Tongue (tissue), 2 donors: ENCODE measurements around the gene TMEM89. TPM values are rescaled to one million over a fixed set of nuclear protein-coding genes. Genes with fewer than 3 reads are reported as not detected.

ENCODE experiments used
- DNase-seq: peaks from one replicate; pipeline ENCODE4 v3.0.0-alpha.2; 2015
- total RNA-seq: library from RNA; depleted of rRNA; stranded (reverse); fragments of >200 nt; gene quantifications from one replicate; pipeline ENCODE4 v1.2.3, GENCODE V29; 2014

The TMEM89 gene
- total RNA-seq, 1 donor from 2014 or later = not detected

GRCh38 chr3:48641396-48641795, 19.8 kb upstream of the TMEM89 start:
- no peak for DNase-seq

- no peak for DNase-seq
Observed at GRCh38 chr3:48639944-48640606, 18.5 kb upstream of the TMEM89 start.

- no peak for DNase-seq
Observed at GRCh38 chr3:48637305-48637704, 15.7 kb upstream of the TMEM89 start.

- peak; percentile 45 for DNase-seq
Observed at GRCh38 chr3:48636149-48636655, 14.6 kb upstream of the TMEM89 start.

GRCh38 chr3:48635222-48636021, 13.9 kb upstream of the TMEM89 start, which contains the start of gene SLC26A6:
Gene SLC26A6, minus strand, starts transcription at chr3:48635461. Its CDS starts 68 bp downstream, at chr3:48635393.
- DNase-seq = peak; percentile 98

GRCh38 chr3:48634661-48635221, 13.2 kb upstream of the TMEM89 start:
- peak; percentile 43 for DNase-seq

GRCh38 chr3:48633743-48634142, 12.2 kb upstream of the TMEM89 start:
- DNase-seq = no peak

- no peak for DNase-seq
Observed at GRCh38 chr3:48633256-48633655, 11.7 kb upstream of the TMEM89 start.

GRCh38 chr3:48631516-48632448, 10.2 kb upstream of the TMEM89 start:
- peak; percentile 56 for DNase-seq

GRCh38 chr3:48630833-48631232, 9.3 kb upstream of the TMEM89 start:
- DNase-seq = no peak

GRCh38 chr3:48630407-48630806, 8.8 kb upstream of the TMEM89 start:
- DNase-seq = no peak

GRCh38 chr3:48629894-48630293, 8.3 kb upstream of the TMEM89 start:
- no peak for DNase-seq

GRCh38 chr3:48628277-48629017, 6.9 kb upstream of the TMEM89 start:
- DNase-seq = no peak

GRCh38 chr3:48625600-48625999, 4.0 kb upstream of the TMEM89 start:
- no peak for DNase-seq

- no peak for DNase-seq
Observed at GRCh38 chr3:48624767-48625166, 3.2 kb upstream of the TMEM89 start.

GRCh38 chr3:48623851-48624547, 2.4 kb upstream of the TMEM89 start:
- DNase-seq = no peak

- DNase-seq = no peak
Observed at GRCh38 chr3:48619541-48620524, 1.7 kb downstream of the TMEM89 start.

GRCh38 chr3:48617559-48617958, 4.0 kb downstream of the TMEM89 start:
- no peak for DNase-seq

GRCh38 chr3:48614044-48614443, 7.5 kb downstream of the TMEM89 start:
- no peak for DNase-seq
